Measurements from ENCODE around the gene CRMP1. TPM values are rescaled to one million over a fixed set of nuclear protein-coding genes. Genes with fewer than 3 reads are reported as not detected.

CRMP1 gene
- total RNA-seq, 2 donors from 2014 or later = 1.3 to 1.6 TPM

GRCh38 chr4:5899396-5899795 lies 6.5 kb upstream of the CRMP1 start:
- DNase-seq (no peak), ATAC-seq (no peak)
- no peak overlapping the region for H3K4me3 ChIP-seq
- no peak overlapping the region for H3K27ac ChIP-seq
- H3K9me3 ChIP-seq = no peaks in the 10 kb centered on the region
- H3K4me1 ChIP-seq = no peaks in the 10 kb centered on the region
- H3K27me3 ChIP-seq = no peaks in the 10 kb centered on the region
- no peaks in the 10 kb centered on the region for H3K36me3 ChIP-seq (replicated peaks in 1 of 2; ENCODE audit: insufficient read depth in 1 of 2, low read depth in 2 of 2)
- TF ChIP-seq CTCF (IDR thresholded peaks at IDR 0.05) (no peak), POLR2A (IDR thresholded peaks at IDR 0.05) (no peak)
- WGBS, 2 donors = 64 to 80% methylated on average over 1 of the region's 1 CpG
- intact Hi-C loops (cut with DNase I) = no loop called here

- H3K4me3 ChIP-seq = no peak overlapping the region
- H3K27me3 ChIP-seq = peaks cover 0 to 6% of the 10 kb centered on the region in 2 donors
- no peaks in the 10 kb centered on the region for H3K36me3 ChIP-seq (replicated peaks in 1 of 2; ENCODE audit: insufficient read depth in 1 of 2, low read depth in 2 of 2)
- WGBS, 2 donors = 71% methylated on average over 12 to 13 of the region's 13 CpGs
- ATAC-seq (no peak), DNase-seq (no peak)
- intact Hi-C loops (cut with DNase I) = no loop called here
- no peak overlapping the region for H3K27ac ChIP-seq
- TF ChIP-seq POLR2A (IDR thresholded peaks at IDR 0.05) (no peak), CTCF (IDR thresholded peaks at IDR 0.05) (no peak)
- no peaks in the 10 kb centered on the region for H3K9me3 ChIP-seq
- peaks cover under 1% of the 10 kb centered on the region for H3K4me1 ChIP-seq
Measured at GRCh38 chr4:5897674-5898073, 4.8 kb upstream of the CRMP1 start.

GRCh38 chr4:5895287-5895686 lies 2.4 kb upstream of the CRMP1 start:
- Histone ChIP-seq H3K4me3 (no peak overlapping the region), H3K27me3 (peaks cover 0 to 22% of the 10 kb centered on the region in 2 donors), H3K27ac (no peak overlapping the region), H3K4me1 (peaks cover 8% of the 10 kb centered on the region), H3K36me3 (replicated peaks in 1 of 2; ENCODE audit: insufficient read depth in 1 of 2, low read depth in 2 of 2) (no peaks in the 10 kb centered on the region), H3K9me3 (no peaks in the 10 kb centered on the region)
- intact Hi-C loops (cut with DNase I) = no loop called here
- DNase-seq (no peak), ATAC-seq (no peak)
- 51 to 59% methylated on average over 4 of the region's 4 CpGs for WGBS, 2 donors
- TF ChIP-seq POLR2A (IDR thresholded peaks at IDR 0.05) (no peak), CTCF (IDR thresholded peaks at IDR 0.05) (no peak)

GRCh38 chr4:5894266-5894665 lies 1.4 kb upstream of the CRMP1 start:
- Histone ChIP-seq H3K27me3 (peaks cover 0 to 30% of the 10 kb centered on the region in 2 donors), H3K36me3 (replicated peaks in 1 of 2; ENCODE audit: insufficient read depth in 1 of 2, low read depth in 2 of 2) (no peaks in the 10 kb centered on the region), H3K27ac (no peak overlapping the region), H3K4me3 (no peak overlapping the region), H3K4me1 (peaks cover 13% of the 10 kb centered on the region), H3K9me3 (no peaks in the 10 kb centered on the region)
- ATAC-seq (no peak), DNase-seq (no peak)
- 25 to 37% methylated on average over 6 to 7 of the region's 7 CpGs for WGBS, 2 donors
- no peak for TF ChIP-seq POLR2A (IDR thresholded peaks at IDR 0.05)
- TF ChIP-seq CTCF (IDR thresholded peaks at IDR 0.05) = no peak
- intact Hi-C loops (cut with DNase I) = no loop called here

- no peak overlapping the region for H3K27ac ChIP-seq
- WGBS, 2 donors = 58 to 65% methylated on average over 8 of the region's 8 CpGs
- no peaks in the 10 kb centered on the region for H3K36me3 ChIP-seq (replicated peaks in 1 of 2; ENCODE audit: insufficient read depth in 1 of 2, low read depth in 2 of 2)
- peaks cover 0 to 30% of the 10 kb centered on the region in 2 donors for H3K27me3 ChIP-seq
- ATAC-seq (no peak), DNase-seq (no peak)
- H3K4me1 ChIP-seq = peaks cover 13% of the 10 kb centered on the region
- H3K9me3 ChIP-seq = no peaks in the 10 kb centered on the region
- TF ChIP-seq POLR2A (IDR thresholded peaks at IDR 0.05) (no peak), CTCF (IDR thresholded peaks at IDR 0.05) (no peak)
- intact Hi-C loops (cut with DNase I) = no loop called here
- no peak overlapping the region for H3K4me3 ChIP-seq
Measured at GRCh38 chr4:5893591-5893990, 705 bp upstream of the CRMP1 start.

Measured in body of pancreas (tissue), 4 donors.